Measurements from ENCODE around the gene ELF4. TPM values are rescaled to one million over a fixed set of nuclear protein-coding genes. Genes with fewer than 3 reads are reported as not detected.

Gene ELF4
- total RNA-seq, 1 experiment from 2014 or later: 19.5 TPM

- ChIA-PET POLR2A (no interaction called here), CTCF (interaction anchor here (0.6 to 1.1 kb wide), 2 partner anchors 20 to 277 kb away, joined by 3 read pairs; no protein-coding TSS in a partner anchor)
- Mint-ChIP-seq H3K36me3 (ENCODE audit: insufficient read depth, unreplicated experiment) (peaks cover 12% of the 10 kb centered on the region), H3K9me3 (ENCODE audit: unreplicated experiment) (no peaks in the 10 kb centered on the region), H3K27ac (ENCODE audit: low read depth, unreplicated experiment) (no peak overlapping the region), H3K4me1 (ENCODE audit: insufficient read depth, unreplicated experiment) (no peaks in the 10 kb centered on the region), H3K4me3 (ENCODE audit: unreplicated experiment) (no peak overlapping the region), H3K27me3 (ENCODE audit: insufficient read depth, unreplicated experiment) (no peaks in the 10 kb centered on the region)
- no peak for TF ChIP-seq CTCF (IDR thresholded peaks at IDR 0.05; ENCODE audit: unreplicated experiment)
- intact Hi-C loops (cut with micrococcal nuclease): no loop called here
- DNase-seq (ENCODE audit: unreplicated experiment): no peak
- BruUV-seq (replicated peaks): no TSS peak
Measured at GRCh38 chrX:130032552-130032951, 77.7 kb downstream of the ELF4 start.

DNA sequence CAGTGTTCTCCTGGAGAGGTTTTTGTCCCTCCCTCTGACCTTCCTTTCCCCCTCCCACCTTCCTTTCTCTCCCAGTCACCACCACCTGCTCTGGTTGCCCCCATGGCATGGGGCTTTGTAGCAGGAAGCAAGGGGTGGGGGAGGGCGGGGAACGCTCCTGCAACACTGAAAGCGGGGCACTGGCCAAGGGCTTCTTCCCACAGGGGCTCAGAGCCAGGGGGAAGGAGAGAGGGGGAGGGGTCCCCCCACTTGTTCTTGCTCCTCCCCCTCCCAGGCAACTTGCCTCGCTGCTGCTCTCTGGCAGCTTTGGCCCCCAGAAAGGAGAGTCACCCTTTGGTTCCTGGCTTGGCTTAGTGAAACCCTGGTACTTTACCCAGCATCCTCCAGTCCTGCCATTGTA, 79.5 kb downstream of the ELF4 start:
- DNase-seq (ENCODE audit: unreplicated experiment): no peak
- H3K4me1 Mint-ChIP-seq (ENCODE audit: insufficient read depth, unreplicated experiment): no peaks in the 10 kb centered on the region
- intact Hi-C loops (cut with micrococcal nuclease): no loop called here
- H3K4me3 Mint-ChIP-seq (ENCODE audit: unreplicated experiment): no peak overlapping the region
- ChIA-PET POLR2A (no interaction called here), CTCF (no interaction called here)
- BruUV-seq (replicated peaks): no TSS peak
- H3K9me3 Mint-ChIP-seq (ENCODE audit: unreplicated experiment): no peaks in the 10 kb centered on the region
- H3K36me3 Mint-ChIP-seq (ENCODE audit: insufficient read depth, unreplicated experiment): peaks cover 12% of the 10 kb centered on the region
- H3K27ac Mint-ChIP-seq (ENCODE audit: low read depth, unreplicated experiment): no peak overlapping the region
- no peak for TF ChIP-seq CTCF (IDR thresholded peaks at IDR 0.05; ENCODE audit: unreplicated experiment)
- peaks cover 11% of the 10 kb centered on the region for H3K27me3 Mint-ChIP-seq (ENCODE audit: insufficient read depth, unreplicated experiment)

- POLR2A ChIA-PET: interaction anchor here (1.4 kb wide), 1 partner anchor 36 kb away, joined by 3 read pairs; no protein-coding TSS in a partner anchor
- DNase-seq (ENCODE audit: unreplicated experiment): peak; percentile 45
- no peaks in the 10 kb centered on the region for H3K4me1 Mint-ChIP-seq (ENCODE audit: insufficient read depth, unreplicated experiment)
- peaks cover 20% of the 10 kb centered on the region for H3K36me3 Mint-ChIP-seq (ENCODE audit: insufficient read depth, unreplicated experiment)
- peaks cover 36% of the 10 kb centered on the region for H3K27me3 Mint-ChIP-seq (ENCODE audit: insufficient read depth, unreplicated experiment)
- H3K27ac Mint-ChIP-seq (ENCODE audit: low read depth, unreplicated experiment): no peak overlapping the region
- intact Hi-C loops (cut with micrococcal nuclease): loop anchor here (1.0 to 2.0 kb wide), 2 partner anchors 103 to 421 kb away; no protein-coding TSS in a partner anchor
- BruUV-seq (replicated peaks): no TSS peak
- no peak overlapping the region for H3K4me3 Mint-ChIP-seq (ENCODE audit: unreplicated experiment)
- peak; percentile 40 for TF ChIP-seq CTCF (IDR thresholded peaks at IDR 0.05; ENCODE audit: unreplicated experiment)
- CTCF ChIA-PET: interaction anchor here (0.5 to 5.1 kb wide), 19 partner anchors 9 to 419 kb away, joined by 3 to 52 read pairs (median 4); no protein-coding TSS in a partner anchor
- no peaks in the 10 kb centered on the region for H3K9me3 Mint-ChIP-seq (ENCODE audit: unreplicated experiment)
Measured at GRCh38 chrX:130028196-130028595, 82.1 kb downstream of the ELF4 start.

GRCh38 chrX:130027569-130027968, 82.7 kb downstream of the ELF4 start:
- intact Hi-C loops (cut with micrococcal nuclease): no loop called here
- Mint-ChIP-seq H3K27ac (ENCODE audit: low read depth, unreplicated experiment) (no peak overlapping the region), H3K9me3 (ENCODE audit: unreplicated experiment) (no peaks in the 10 kb centered on the region), H3K27me3 (ENCODE audit: insufficient read depth, unreplicated experiment) (peaks cover 36% of the 10 kb centered on the region), H3K36me3 (ENCODE audit: insufficient read depth, unreplicated experiment) (peaks cover 22% of the 10 kb centered on the region), H3K4me3 (ENCODE audit: unreplicated experiment) (no peak overlapping the region), H3K4me1 (ENCODE audit: insufficient read depth, unreplicated experiment) (no peaks in the 10 kb centered on the region)
- ChIA-PET CTCF (interaction anchor here (0.5 to 5.1 kb wide), 14 partner anchors 9 to 339 kb away, joined by 3 to 52 read pairs (median 4); no protein-coding TSS in a partner anchor), POLR2A (interaction anchor here (0.8 to 1.4 kb wide), 2 partner anchors 35 to 880 kb away, joined by 3 read pairs; no protein-coding TSS in a partner anchor)
- DNase-seq (ENCODE audit: unreplicated experiment): no peak
- no peak for TF ChIP-seq CTCF (IDR thresholded peaks at IDR 0.05; ENCODE audit: unreplicated experiment)
- BruUV-seq (replicated peaks): no TSS peak
